ENCODE measurements around the gene CYP2D6.
"Not testable (repeated sequence)": the region's sequence is repeated elsewhere in the genome, so short reads cannot be mapped to it uniquely, and the experiment has no call there.

The CYP2D6 gene

GRCh38 chr22:42134100-42135020, 3.8 kb upstream of the CYP2D6 start:
- no peak for DNase-seq (ENCODE audit: low spot score)

- no peak for DNase-seq (ENCODE audit: low spot score)
Observed at GRCh38 chr22:42132457-42132856, 1.8 kb upstream of the CYP2D6 start.

GRCh38 chr22:42131562-42131961, 952 bp upstream of the CYP2D6 start:
- no peak for DNase-seq (ENCODE audit: low spot score)

GRCh38 chr22:42130182-42130581, 428 bp downstream of the CYP2D6 start:
- not testable (repeated sequence) for DNase-seq (ENCODE audit: low spot score)

GRCh38 chr22:42128776-42129694, 1.6 kb downstream of the CYP2D6 start:
- not testable (repeated sequence) for DNase-seq (ENCODE audit: low spot score)

GRCh38 chr22:42128007-42128406, 2.6 kb downstream of the CYP2D6 start:
- DNase-seq (ENCODE audit: low spot score), result not testable (repeated sequence)

- no peak for DNase-seq (ENCODE audit: low spot score)
Observed at GRCh38 chr22:42127606-42128005, 3.0 kb downstream of the CYP2D6 start.

- not testable (repeated sequence) for DNase-seq (ENCODE audit: low spot score)
Observed at GRCh38 chr22:42123529-42123928, 7.1 kb downstream of the CYP2D6 start.

- DNase-seq (ENCODE audit: low spot score), result not testable (repeated sequence)
Observed at GRCh38 chr22:42120231-42121021, 10.2 kb downstream of the CYP2D6 start.

- DNase-seq (ENCODE audit: low spot score), result no peak
Observed at GRCh38 chr22:42116848-42117424, 13.7 kb downstream of the CYP2D6 start.

- DNase-seq (ENCODE audit: low spot score), result not testable (repeated sequence)
Observed at GRCh38 chr22:42115420-42115830, 15.2 kb downstream of the CYP2D6 start.

GRCh38 chr22:42114721-42115120, 15.9 kb downstream of the CYP2D6 start:
- DNase-seq (ENCODE audit: low spot score), result no peak

GRCh38 chr22:42112793-42113192, 17.8 kb downstream of the CYP2D6 start:
- DNase-seq (ENCODE audit: low spot score), result not testable (repeated sequence)

GRCh38 chr22:42111798-42112197, 18.8 kb downstream of the CYP2D6 start:
- DNase-seq (ENCODE audit: low spot score), result no peak

- DNase-seq (ENCODE audit: low spot score), result no peak
Observed at GRCh38 chr22:42108848-42109247, 21.8 kb downstream of the CYP2D6 start.

- not testable (repeated sequence) for DNase-seq (ENCODE audit: low spot score)
Observed at GRCh38 chr22:42104332-42104860, 26.2 kb downstream of the CYP2D6 start.

- no peak for DNase-seq (ENCODE audit: low spot score)
Observed at GRCh38 chr22:42101199-42101598, 29.4 kb downstream of the CYP2D6 start.

- no peak for DNase-seq (ENCODE audit: low spot score)
Observed at GRCh38 chr22:42091455-42091782, 39.2 kb downstream of the CYP2D6 start.

GRCh38 chr22:42090596-42091454, 39.8 kb downstream of the CYP2D6 start, which contains the start of gene NDUFA6:
TSS of gene NDUFA6 (minus strand) at chr22:42090772. CDS start at chr22:42090744, 28 bp downstream.
- peak; percentile 99 for DNase-seq (ENCODE audit: low spot score)

- DNase-seq (ENCODE audit: low spot score), result no peak
Observed at GRCh38 chr22:42086051-42086450, 44.6 kb downstream of the CYP2D6 start.
